ENCODE measurements around the gene DNER.

DNER gene

DNA sequence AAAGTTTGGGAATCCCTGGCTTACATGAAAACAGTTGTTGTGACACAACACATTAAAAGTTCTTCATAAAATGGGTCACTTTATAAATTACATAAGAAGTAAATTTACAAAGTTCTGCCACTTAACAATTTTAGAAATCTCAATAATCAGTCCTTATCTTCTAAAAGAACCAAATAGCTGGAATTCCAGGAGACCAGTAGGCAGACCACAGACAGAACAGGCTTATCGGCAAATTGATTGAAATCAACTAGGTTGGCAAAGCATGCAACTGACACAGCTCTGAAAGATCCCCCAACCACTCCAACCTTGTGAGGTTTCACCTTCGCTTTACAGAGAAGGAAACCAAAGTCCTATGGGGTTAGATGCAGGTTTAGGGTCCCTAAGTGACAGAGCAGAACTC lies 103.0 kb downstream of the DNER start:
- H3K4me3 ChIP-seq (ENCODE audit: low read depth, low read length): no peak overlapping the region
- TF ChIP-seq, protein P1, sequence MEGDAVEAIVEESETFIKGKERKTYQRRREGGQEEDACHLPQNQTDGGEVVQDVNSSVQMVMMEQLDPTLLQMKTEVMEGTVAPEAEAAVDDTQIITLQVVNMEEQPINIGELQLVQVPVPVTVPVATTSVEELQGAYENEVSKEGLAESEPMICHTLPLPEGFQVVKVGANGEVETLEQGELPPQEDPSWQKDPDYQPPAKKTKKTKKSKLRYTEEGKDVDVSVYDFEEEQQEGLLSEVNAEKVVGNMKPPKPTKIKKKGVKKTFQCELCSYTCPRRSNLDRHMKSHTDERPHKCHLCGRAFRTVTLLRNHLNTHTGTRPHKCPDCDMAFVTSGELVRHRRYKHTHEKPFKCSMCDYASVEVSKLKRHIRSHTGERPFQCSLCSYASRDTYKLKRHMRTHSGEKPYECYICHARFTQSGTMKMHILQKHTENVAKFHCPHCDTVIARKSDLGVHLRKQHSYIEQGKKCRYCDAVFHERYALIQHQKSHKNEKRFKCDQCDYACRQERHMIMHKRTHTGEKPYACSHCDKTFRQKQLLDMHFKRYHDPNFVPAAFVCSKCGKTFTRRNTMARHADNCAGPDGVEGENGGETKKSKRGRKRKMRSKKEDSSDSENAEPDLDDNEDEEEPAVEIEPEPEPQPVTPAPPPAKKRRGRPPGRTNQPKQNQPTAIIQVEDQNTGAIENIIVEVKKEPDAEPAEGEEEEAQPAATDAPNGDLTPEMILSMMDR (IDR thresholded peaks at IDR 0.05; ENCODE audit: control insufficient read depth, extremely low read depth, insufficient read depth): no peak
- DNase-seq (ENCODE audit: low read depth): no peak

DNA sequence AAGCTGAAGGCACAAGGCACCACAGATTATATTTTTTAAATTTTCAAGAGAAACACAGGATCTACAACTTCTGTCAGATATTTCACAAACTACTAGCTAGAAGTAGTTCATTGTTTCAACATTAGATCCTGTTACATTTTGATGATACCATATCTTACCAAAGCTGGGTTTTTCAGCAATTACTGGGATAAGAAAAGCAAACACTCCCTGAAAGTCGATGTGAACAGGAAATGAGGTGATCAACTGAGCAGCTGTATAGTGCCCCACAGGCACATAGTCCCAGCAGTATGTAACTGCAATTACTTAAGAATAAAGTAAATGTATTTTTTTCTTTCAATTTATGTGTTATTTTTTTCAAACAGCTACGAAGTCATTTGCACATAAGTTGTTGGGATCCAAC lies 103.5 kb downstream of the DNER start:
- H3K4me3 ChIP-seq (ENCODE audit: low read depth, low read length): no peak overlapping the region
- no peak for DNase-seq (ENCODE audit: low read depth)
- TF ChIP-seq, protein P1 (IDR thresholded peaks at IDR 0.05; ENCODE audit: control insufficient read depth, extremely low read depth, insufficient read depth): no peak

DNA sequence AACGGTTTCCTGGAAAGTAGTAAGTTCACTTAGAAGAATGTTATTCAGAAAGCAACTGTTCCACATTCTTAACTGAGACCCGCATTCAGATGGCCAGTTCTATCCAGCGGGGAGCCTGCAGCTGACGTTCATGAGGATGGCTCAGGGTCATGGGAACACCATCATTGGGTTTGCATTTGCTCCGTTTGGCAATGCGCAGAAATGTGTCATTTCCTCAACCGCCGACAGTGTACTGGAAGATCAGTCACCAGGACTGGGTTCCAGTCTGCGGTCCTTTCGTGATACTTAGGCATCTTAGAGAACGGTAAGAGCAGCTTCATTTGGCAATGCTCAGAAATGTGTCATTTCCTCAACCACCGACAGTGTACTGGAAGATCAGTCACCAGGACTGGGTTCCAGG lies 104.0 kb downstream of the DNER start:
- no peak for DNase-seq (ENCODE audit: low read depth)
- no peak overlapping the region for H3K4me3 ChIP-seq (ENCODE audit: low read depth, low read length)
- TF ChIP-seq, protein P1 (IDR thresholded peaks at IDR 0.05; ENCODE audit: control insufficient read depth, extremely low read depth, insufficient read depth): no peak

DNA sequence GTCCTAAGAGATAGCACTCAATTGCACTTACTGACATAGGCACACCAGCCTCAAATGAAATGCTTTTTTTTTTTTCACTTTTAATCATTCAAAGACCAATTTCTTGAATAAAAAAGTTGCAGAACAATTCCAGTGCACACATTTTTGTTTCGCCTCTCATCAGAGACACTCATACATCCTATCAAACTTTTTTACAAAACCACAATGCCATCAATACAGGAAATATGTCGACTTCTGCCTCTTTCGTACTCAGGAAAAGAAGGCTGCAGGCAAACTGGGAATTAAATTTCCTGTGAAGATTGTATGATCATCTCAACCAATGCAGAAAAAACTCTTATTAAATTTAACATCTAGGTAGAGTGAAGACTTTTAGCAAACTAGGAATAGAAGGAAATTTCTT lies 112.4 kb downstream of the DNER start:
- DNase-seq (ENCODE audit: low read depth): no peak
- TF ChIP-seq, protein P1 (IDR thresholded peaks at IDR 0.05; ENCODE audit: control insufficient read depth, extremely low read depth, insufficient read depth): no peak
- no peak overlapping the region for H3K4me3 ChIP-seq (ENCODE audit: low read depth, low read length)

DNA sequence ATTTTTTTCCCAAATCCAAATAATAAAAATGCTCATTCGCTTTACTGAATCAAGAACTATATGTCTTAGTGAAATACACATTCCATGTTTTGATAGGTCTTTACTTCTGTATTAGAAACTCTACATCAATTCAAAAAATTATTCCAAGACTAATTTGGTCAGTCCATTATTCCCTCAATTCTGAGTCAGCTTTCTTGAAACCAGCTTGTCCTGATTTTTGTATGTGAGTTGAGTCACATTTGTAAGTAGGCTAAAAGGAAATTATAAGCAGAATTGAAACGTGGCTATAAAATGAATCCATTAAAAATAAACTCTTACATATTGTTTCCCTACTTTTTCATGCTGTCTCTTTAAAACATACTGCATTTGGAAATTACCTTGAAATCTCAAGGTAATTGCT lies 113.0 kb downstream of the DNER start:
- TF ChIP-seq, protein P1 (IDR thresholded peaks at IDR 0.05; ENCODE audit: control insufficient read depth, extremely low read depth, insufficient read depth): no peak
- H3K4me3 ChIP-seq (ENCODE audit: low read depth, low read length): no peak overlapping the region
- no peak for DNase-seq (ENCODE audit: low read depth)

DNA sequence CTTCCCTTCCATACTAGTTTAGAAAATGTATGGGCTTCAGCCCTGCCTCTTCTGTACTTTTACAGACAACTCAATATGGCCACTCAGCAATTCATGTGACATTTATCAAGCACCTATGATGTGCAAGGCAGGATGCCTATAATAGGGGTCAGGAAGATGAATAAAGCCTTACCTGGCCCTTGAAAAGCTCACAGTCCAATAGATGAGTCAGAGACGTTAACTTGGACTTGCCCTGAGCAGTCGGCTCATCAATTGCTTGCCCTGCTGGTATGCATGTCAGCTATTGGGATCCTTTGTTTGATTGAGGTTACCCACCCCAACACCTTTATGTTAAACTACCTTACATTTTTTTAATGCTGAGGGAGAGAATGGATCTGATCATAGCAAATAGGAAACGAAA lies 116.1 kb downstream of the DNER start:
- TF ChIP-seq, protein P1 (IDR thresholded peaks at IDR 0.05; ENCODE audit: control insufficient read depth, extremely low read depth, insufficient read depth): no peak
- no peak for DNase-seq (ENCODE audit: low read depth)
- H3K4me3 ChIP-seq (ENCODE audit: low read depth, low read length): no peak overlapping the region

DNA sequence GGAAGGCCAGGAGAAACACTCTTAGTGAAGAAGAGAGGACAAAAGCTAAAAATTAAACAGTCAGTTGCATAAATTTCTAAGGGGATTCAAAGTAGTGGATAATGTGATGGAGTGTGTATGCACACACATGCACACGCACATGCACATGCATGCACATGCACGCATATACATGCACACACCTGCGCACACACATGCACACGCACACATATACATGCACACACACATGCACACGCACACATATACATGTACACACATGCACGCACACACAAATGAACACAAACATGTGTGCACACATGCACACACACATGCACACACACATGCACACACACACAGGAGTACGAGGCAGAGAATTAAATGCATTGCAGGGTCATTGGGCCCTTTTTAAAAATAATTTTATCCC lies 117.6 kb downstream of the DNER start:
- DNase-seq (ENCODE audit: low read depth): no peak
- TF ChIP-seq, protein P1 (IDR thresholded peaks at IDR 0.05; ENCODE audit: control insufficient read depth, extremely low read depth, insufficient read depth): no peak
- H3K4me3 ChIP-seq (ENCODE audit: low read depth, low read length): no peak overlapping the region

Data from LNCaP clone FGC (cell line).